ENCODE data around the gene ABCA13.

DNA sequence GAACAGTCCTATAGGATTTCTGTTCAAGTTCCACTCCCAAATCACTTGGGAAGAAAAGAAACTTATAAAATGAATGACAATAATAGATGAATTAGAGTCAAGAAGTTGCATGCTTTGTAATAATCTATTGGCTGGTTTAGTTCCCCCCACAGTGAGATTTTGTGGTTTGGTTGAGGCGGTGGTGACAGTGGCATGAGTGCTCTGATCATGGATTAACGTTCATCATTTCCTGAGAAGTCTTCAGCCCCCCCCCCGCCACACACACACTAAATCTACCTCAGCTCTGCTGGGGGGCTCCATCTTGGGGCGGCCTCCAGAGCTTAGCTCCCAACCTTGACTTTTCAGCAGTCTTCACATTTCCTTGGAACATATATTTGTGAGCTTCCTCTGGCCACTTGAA lies 121.7 kb downstream of the ABCA13 start:
- TF ChIP-seq, protein P1, sequence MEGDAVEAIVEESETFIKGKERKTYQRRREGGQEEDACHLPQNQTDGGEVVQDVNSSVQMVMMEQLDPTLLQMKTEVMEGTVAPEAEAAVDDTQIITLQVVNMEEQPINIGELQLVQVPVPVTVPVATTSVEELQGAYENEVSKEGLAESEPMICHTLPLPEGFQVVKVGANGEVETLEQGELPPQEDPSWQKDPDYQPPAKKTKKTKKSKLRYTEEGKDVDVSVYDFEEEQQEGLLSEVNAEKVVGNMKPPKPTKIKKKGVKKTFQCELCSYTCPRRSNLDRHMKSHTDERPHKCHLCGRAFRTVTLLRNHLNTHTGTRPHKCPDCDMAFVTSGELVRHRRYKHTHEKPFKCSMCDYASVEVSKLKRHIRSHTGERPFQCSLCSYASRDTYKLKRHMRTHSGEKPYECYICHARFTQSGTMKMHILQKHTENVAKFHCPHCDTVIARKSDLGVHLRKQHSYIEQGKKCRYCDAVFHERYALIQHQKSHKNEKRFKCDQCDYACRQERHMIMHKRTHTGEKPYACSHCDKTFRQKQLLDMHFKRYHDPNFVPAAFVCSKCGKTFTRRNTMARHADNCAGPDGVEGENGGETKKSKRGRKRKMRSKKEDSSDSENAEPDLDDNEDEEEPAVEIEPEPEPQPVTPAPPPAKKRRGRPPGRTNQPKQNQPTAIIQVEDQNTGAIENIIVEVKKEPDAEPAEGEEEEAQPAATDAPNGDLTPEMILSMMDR (IDR thresholded peaks at IDR 0.05; ENCODE audit: extremely low read depth in 1 of 2, insufficient read depth in 1 of 2, low read depth in 1 of 2, low read length in 2 of 2), result no peak
- no peak for TF ChIP-seq POLR2A (IDR thresholded peaks at IDR 0.05; ENCODE audit: low read depth, low read length)
- TF ChIP-seq EZH2 (IDR thresholded peaks at IDR 0.05; ENCODE audit: borderline replicate concordance, low read depth, low read length, severe bottlenecking), result no peak
- no peak for TF ChIP-seq JUN (IDR thresholded peaks at IDR 0.05; ENCODE audit: borderline replicate concordance, insufficient read depth, insufficient read length, low read depth)
- no peak for TF ChIP-seq POLR2AphosphoS5 (IDR thresholded peaks at IDR 0.05; ENCODE audit: insufficient read depth, low read depth, low read length)
- TF ChIP-seq MYC (IDR thresholded peaks at IDR 0.05; ENCODE audit: low read depth, low read length), result no peak
- TF ChIP-seq, protein P2, sequence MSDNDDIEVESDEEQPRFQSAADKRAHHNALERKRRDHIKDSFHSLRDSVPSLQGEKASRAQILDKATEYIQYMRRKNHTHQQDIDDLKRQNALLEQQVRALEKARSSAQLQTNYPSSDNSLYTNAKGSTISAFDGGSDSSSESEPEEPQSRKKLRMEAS (IDR thresholded peaks at IDR 0.05; ENCODE audit: insufficient read depth, insufficient read length), result no peak
- no peak for TF ChIP-seq GATA2 (IDR thresholded peaks at IDR 0.05; ENCODE audit: insufficient read depth, insufficient read length, low read depth, low read length)
